ENCODE data around the gene COBL. TPM values are rescaled to one million over a fixed set of nuclear protein-coding genes. Genes with fewer than 3 reads are reported as not detected.

The COBL gene
- total RNA-seq, 4 donors from 2014 or later: under 0.01 to 7.7 (median 2.6) TPM

- H3K36me3 ChIP-seq: no peaks in the 10 kb centered on the region
- no peaks in the 10 kb centered on the region for H3K9me3 ChIP-seq
- H3K27ac ChIP-seq: no peak overlapping the region
- intact Hi-C loops (cut with DNase I; ENCODE audit: low total_unique reads): no loop called here
- TF ChIP-seq POLR2A (IDR thresholded peaks at IDR 0.05): no peak
- no peak for TF ChIP-seq CTCF (IDR thresholded peaks at IDR 0.05)
- no peaks in the 10 kb centered on the region for H3K27me3 ChIP-seq
- no peaks in the 10 kb centered on the region for H3K4me1 ChIP-seq
- H3K4me3 ChIP-seq: no peak overlapping the region
- DNase-seq: no peak
Measured at GRCh38 chr7:51029701-51030191, 286.9 kb downstream of the COBL start.

- no peak for TF ChIP-seq CTCF (IDR thresholded peaks at IDR 0.05)
- TF ChIP-seq POLR2A (IDR thresholded peaks at IDR 0.05): no peak
- no peak overlapping the region for H3K27ac ChIP-seq
- H3K4me1 ChIP-seq: no peaks in the 10 kb centered on the region
- intact Hi-C loops (cut with DNase I; ENCODE audit: low total_unique reads): no loop called here
- no peak overlapping the region for H3K4me3 ChIP-seq
- no peak for DNase-seq
- no peaks in the 10 kb centered on the region for H3K36me3 ChIP-seq
- no peaks in the 10 kb centered on the region for H3K9me3 ChIP-seq
- no peaks in the 10 kb centered on the region for H3K27me3 ChIP-seq
Measured at GRCh38 chr7:51029131-51029530, 287.5 kb downstream of the COBL start.

- TF ChIP-seq CTCF (IDR thresholded peaks at IDR 0.05) (no peak), POLR2A (IDR thresholded peaks at IDR 0.05) (no peak)
- intact Hi-C loops (cut with DNase I; ENCODE audit: low total_unique reads): no loop called here
- Histone ChIP-seq H3K36me3 (no peaks in the 10 kb centered on the region), H3K4me1 (no peaks in the 10 kb centered on the region), H3K27me3 (no peaks in the 10 kb centered on the region), H3K4me3 (no peak overlapping the region), H3K9me3 (no peaks in the 10 kb centered on the region), H3K27ac (no peak overlapping the region)
- DNase-seq: no peak
Measured at GRCh38 chr7:51027935-51028830, 288.4 kb downstream of the COBL start.

GRCh38 chr7:51027106-51027934, 289.3 kb downstream of the COBL start:
- no peaks in the 10 kb centered on the region for H3K36me3 ChIP-seq
- H3K27me3 ChIP-seq: no peaks in the 10 kb centered on the region
- intact Hi-C loops (cut with DNase I; ENCODE audit: low total_unique reads): no loop called here
- TF ChIP-seq POLR2A (IDR thresholded peaks at IDR 0.05) (no peak), CTCF (IDR thresholded peaks at IDR 0.05) (no peak)
- DNase-seq: no peak
- no peaks in the 10 kb centered on the region for H3K4me1 ChIP-seq
- no peaks in the 10 kb centered on the region for H3K9me3 ChIP-seq
- no peak overlapping the region for H3K27ac ChIP-seq
- H3K4me3 ChIP-seq: no peak overlapping the region

GRCh38 chr7:51026341-51026740, 290.3 kb downstream of the COBL start:
- Histone ChIP-seq H3K4me3 (no peak overlapping the region), H3K27me3 (no peaks in the 10 kb centered on the region), H3K9me3 (no peaks in the 10 kb centered on the region), H3K4me1 (no peaks in the 10 kb centered on the region), H3K36me3 (no peaks in the 10 kb centered on the region), H3K27ac (no peak overlapping the region)
- TF ChIP-seq CTCF (IDR thresholded peaks at IDR 0.05) (no peak), POLR2A (IDR thresholded peaks at IDR 0.05) (no peak)
- DNase-seq: no peak
- intact Hi-C loops (cut with DNase I; ENCODE audit: low total_unique reads): no loop called here

All from uterus (tissue), 4 donors.